HL-60 (cell line): ENCODE results near the gene FBXO38.

ENCODE experiments used
- DNase-seq, 2 experiments: peaks; one replicate each; pipeline ENCODE4 v3.0.0-alpha.2; 2010 to 2020; ENCODE audit warnings: low read depth in 1 of 2, low spot score in 1 of 2
- H3K27ac ChIP-seq: fragments of 250-450 bp; sonication (Bioruptor Pico); replicated peaks from 2 replicates; pipeline ENCODE4 v1.5.1; 2020; ENCODE audit warnings: mild to moderate bottlenecking, moderate library complexity
- H3K27me3 ChIP-seq: fragments of 250-450 bp; sonication (Bioruptor Pico); 2 replicates; pipeline ENCODE4 v1.5.1; 2021; ENCODE audit warnings: mild to moderate bottlenecking, moderate library complexity; ENCODE audit not compliant: insufficient read depth, poor library complexity, severe bottlenecking
- H3K4me3 ChIP-seq: replicated peaks from 2 replicates; pipeline ENCODE4 v1.5.1; 2011; ENCODE audit warnings: mild to moderate bottlenecking, control low read depth, low read length; ENCODE audit not compliant: insufficient read depth
- GABPA ChIP-seq: IDR thresholded peaks from 2 replicates; pipeline ENCODE4 v1.6.1; 2012; ENCODE audit warnings: low read depth
- POLR2AphosphoS5 ChIP-seq: IDR thresholded peaks from 2 replicates; pipeline ENCODE4 v1.6.1; 2012; ENCODE audit warnings: low read depth
- SPI1 ChIP-seq: IDR thresholded peaks from 2 replicates; pipeline ENCODE4 v1.6.1; 2012; ENCODE audit warnings: low read depth, mild to moderate bottlenecking, borderline replicate concordance
- TF ChIP-seq, protein P1 (sequence below): IDR thresholded peaks from 2 replicates; pipeline ENCODE4 v1.6.1; 2012; ENCODE audit warnings: low read depth; ENCODE audit not compliant: insufficient replicate concordance
- TF ChIP-seq, protein P2 (sequence below): IDR thresholded peaks from one replicate; pipeline ENCODE4 v1.5.1; 2011; ENCODE audit warnings: low read length, control low read depth, inconsistent platforms; ENCODE audit not compliant: insufficient read depth

Gene FBXO38

DNA sequence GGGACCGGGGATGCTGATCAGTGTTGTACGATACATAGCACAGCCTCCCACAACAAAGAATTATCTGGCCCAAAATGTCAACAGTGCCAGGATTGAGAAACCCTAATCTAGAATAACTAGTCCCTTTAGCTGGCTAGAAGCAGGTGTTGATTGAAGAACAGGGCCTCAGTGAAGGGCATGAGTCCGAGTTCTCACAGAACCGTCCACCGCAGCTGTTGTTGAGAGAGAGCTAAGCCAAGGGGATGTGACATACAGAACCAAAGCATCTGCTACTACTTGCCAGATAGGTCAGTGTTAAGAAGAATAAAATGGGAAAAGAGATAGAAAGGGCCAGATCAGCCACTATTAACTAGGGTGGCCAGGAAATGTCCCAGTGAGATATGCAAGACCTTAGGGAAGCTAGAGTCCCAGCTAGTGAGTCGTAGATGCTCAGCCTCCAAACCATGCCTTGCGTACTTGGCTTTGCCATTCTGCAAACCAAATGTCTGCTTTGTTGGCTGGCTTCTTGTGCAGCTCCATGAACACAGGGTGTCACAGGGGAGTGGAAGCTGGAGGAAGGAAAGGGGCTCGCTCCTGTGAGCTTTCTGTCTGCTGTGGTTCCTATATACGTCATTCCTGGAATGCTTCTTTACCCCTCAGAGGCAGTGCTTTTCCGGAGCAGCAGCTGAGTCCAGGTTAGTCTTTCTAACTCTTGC, 68.9 kb downstream of the FBXO38 start:
- Histone ChIP-seq H3K4me3 (no peak overlapping the region), H3K27me3 (no peaks in the 10 kb centered on the region), H3K27ac (no peak overlapping the region)
- TF ChIP-seq POLR2AphosphoS5 (no peak), SPI1 (no peak), GABPA (no peak)
- TF ChIP-seq, protein P1, sequence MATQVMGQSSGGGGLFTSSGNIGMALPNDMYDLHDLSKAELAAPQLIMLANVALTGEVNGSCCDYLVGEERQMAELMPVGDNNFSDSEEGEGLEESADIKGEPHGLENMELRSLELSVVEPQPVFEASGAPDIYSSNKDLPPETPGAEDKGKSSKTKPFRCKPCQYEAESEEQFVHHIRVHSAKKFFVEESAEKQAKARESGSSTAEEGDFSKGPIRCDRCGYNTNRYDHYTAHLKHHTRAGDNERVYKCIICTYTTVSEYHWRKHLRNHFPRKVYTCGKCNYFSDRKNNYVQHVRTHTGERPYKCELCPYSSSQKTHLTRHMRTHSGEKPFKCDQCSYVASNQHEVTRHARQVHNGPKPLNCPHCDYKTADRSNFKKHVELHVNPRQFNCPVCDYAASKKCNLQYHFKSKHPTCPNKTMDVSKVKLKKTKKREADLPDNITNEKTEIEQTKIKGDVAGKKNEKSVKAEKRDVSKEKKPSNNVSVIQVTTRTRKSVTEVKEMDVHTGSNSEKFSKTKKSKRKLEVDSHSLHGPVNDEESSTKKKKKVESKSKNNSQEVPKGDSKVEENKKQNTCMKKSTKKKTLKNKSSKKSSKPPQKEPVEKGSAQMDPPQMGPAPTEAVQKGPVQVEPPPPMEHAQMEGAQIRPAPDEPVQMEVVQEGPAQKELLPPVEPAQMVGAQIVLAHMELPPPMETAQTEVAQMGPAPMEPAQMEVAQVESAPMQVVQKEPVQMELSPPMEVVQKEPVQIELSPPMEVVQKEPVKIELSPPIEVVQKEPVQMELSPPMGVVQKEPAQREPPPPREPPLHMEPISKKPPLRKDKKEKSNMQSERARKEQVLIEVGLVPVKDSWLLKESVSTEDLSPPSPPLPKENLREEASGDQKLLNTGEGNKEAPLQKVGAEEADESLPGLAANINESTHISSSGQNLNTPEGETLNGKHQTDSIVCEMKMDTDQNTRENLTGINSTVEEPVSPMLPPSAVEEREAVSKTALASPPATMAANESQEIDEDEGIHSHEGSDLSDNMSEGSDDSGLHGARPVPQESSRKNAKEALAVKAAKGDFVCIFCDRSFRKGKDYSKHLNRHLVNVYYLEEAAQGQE = no peak
- DNase-seq = no peak

DNA sequence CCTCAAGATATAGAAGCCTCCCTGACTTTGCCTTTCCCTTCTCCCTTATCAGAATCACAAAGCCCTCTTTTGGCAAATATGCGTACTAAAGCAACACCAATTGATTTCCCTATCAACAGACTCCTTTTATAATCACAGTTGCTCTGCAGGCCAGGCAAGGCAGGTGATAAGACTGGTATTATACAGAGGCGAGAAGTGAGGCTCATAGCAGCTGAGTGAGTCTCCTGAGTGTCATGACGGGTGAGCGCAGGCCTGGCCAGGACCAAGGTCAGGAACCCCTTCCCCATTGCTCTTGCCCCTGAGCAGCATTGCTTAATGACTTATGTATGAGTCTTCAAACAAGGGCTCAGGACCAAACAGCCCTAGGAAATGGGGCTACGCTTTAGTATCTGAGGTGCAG, 70.8 kb downstream of the FBXO38 start:
- H3K4me3 ChIP-seq = no peak overlapping the region
- TF ChIP-seq SPI1 (no peak), GABPA (no peak), POLR2AphosphoS5 (no peak)
- TF ChIP-seq, protein P2, sequence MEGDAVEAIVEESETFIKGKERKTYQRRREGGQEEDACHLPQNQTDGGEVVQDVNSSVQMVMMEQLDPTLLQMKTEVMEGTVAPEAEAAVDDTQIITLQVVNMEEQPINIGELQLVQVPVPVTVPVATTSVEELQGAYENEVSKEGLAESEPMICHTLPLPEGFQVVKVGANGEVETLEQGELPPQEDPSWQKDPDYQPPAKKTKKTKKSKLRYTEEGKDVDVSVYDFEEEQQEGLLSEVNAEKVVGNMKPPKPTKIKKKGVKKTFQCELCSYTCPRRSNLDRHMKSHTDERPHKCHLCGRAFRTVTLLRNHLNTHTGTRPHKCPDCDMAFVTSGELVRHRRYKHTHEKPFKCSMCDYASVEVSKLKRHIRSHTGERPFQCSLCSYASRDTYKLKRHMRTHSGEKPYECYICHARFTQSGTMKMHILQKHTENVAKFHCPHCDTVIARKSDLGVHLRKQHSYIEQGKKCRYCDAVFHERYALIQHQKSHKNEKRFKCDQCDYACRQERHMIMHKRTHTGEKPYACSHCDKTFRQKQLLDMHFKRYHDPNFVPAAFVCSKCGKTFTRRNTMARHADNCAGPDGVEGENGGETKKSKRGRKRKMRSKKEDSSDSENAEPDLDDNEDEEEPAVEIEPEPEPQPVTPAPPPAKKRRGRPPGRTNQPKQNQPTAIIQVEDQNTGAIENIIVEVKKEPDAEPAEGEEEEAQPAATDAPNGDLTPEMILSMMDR = no peak
- TF ChIP-seq, protein P1 = no peak
- DNase-seq = no peak
- no peaks in the 10 kb centered on the region for H3K27me3 ChIP-seq
- H3K27ac ChIP-seq = no peak overlapping the region

DNA sequence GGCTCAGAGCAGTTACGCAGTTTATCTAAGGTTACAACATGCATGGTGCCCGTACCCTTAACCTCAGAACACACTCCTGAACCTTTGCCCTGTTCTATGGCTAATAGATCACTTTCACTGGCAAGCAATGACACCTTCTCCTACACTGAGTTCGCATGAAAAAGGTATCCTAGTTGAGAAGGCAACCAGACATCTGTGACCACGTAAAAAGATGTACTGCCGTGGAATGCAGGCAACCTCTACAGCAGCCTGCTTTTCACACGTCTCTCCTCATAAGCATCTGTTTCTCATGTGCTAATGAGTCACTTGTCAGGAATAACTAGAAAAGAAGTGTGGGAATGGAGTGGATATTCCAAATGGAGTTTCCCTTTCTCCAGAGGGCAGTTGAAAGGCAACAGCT, 71.4 kb downstream of the FBXO38 start:
- DNase-seq = no peak

More for the DNA sequence above, 71.4 kb downstream of the FBXO38 start:
- TF ChIP-seq GABPA (no peak), POLR2AphosphoS5 (no peak), SPI1 (no peak)
- TF ChIP-seq, protein P2 = no peak
- TF ChIP-seq, protein P1 = no peak
- Histone ChIP-seq H3K4me3 (no peak overlapping the region), H3K27ac (no peak overlapping the region), H3K27me3 (no peaks in the 10 kb centered on the region)
